Left ventricle myocardium superior (tissue), 1 donor: ENCODE results near the gene HIPK2. TPM values are rescaled to one million over a fixed set of nuclear protein-coding genes. Genes with fewer than 3 reads are reported as not detected.

Experiments
- ATAC-seq: fragments of 200-7000 bp; cut with Tn5 transposase; one replicate; pipeline ENCODE4 v1.9.1; 2020; ENCODE audit warnings: mild to moderate bottlenecking, moderate library complexity
- DNase-seq: peaks from one replicate; pipeline ENCODE4 v3.0.0-alpha.2; 2020
- intact Hi-C: fragments of 100-400 bp; cut with micrococcal nuclease; formaldehyde crosslinking; loops from one replicate; pipeline ENCODE4 v1.11.0; 2022
- total RNA-seq: library from RNA; stranded (reverse); fragmentation: NEBNext Ultra II Directional; extraction: Animal tissue kit (Norgen Biotek cat#: 25700); gene quantifications from one replicate; pipeline ENCODE4 v1.2.1, GENCODE V29; 2021
- donor health status: DM: no; HTN: yes; CAD: no; lungs with severe emphysema.

Gene HIPK2
- total RNA-seq, 1 donor from 2014 or later: 103 TPM

- intact Hi-C loops: no loop called here
- no peak for DNase-seq
- no peak for ATAC-seq
Measured at GRCh38 chr7:139523968-139524815, 253.6 kb downstream of the HIPK2 start.

- DNase-seq (no peak), ATAC-seq (peak; percentile 72)
- intact Hi-C loops: no loop called here
Measured at GRCh38 chr7:139523199-139523941, 254.4 kb downstream of the HIPK2 start, which contains the start of gene CLEC2L. Gene CLEC2L (plus strand): TSS chr7:139523685. CDS start chr7:139523928, 243 bp downstream.

GRCh38 chr7:139522830-139523198 is 255.0 kb downstream of the HIPK2 start:
- ATAC-seq (no peak), DNase-seq (no peak)
- intact Hi-C loops: no loop called here

- ATAC-seq (no peak), DNase-seq (no peak)
- intact Hi-C loops: no loop called here
Measured at GRCh38 chr7:139521439-139521838, 256.4 kb downstream of the HIPK2 start.

GRCh38 chr7:139515266-139515665 is 262.5 kb downstream of the HIPK2 start:
- no peak for ATAC-seq
- intact Hi-C loops: no loop called here
- no peak for DNase-seq

Other genes with a start within 250 kb of the HIPK2 start
- gene TBXAS1, start 51.3 kb upstream of the HIPK2 start, total RNA-seq: 5.0 TPM